ENCODE data around the gene AGPAT1. TPM values are rescaled to one million over a fixed set of nuclear protein-coding genes. Genes with fewer than 3 reads are reported as not detected.
"Not testable (repeated sequence)": the region's sequence is repeated elsewhere in the genome, so short reads cannot be mapped to it uniquely, and the experiment has no call there.

The AGPAT1 gene
- total RNA-seq, 2 experiments from 2014 or later: 37.5 to 38.6 TPM

DNA sequence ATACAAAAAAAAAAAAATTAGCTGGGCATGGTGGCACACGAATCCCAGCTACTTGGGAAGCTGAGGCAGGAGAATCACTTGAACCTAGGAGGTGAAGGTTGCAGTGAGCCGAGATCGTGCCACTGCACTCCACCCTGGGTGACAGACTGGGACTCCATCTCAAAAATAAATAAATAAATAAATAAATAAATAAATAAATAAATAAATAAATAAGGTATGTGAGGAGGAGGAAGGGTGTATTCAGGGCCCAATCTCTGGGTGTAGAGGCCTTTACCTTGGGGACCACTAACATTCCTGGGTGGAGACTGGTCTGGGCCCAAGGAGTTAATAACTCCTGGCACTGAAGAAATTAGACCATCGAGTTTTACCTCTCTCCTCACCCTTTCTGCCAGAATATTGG lies 35.5 kb upstream of the AGPAT1 start:
- H3K27ac Mint-ChIP-seq; DNase-seq; H3K27me3 Mint-ChIP-seq; H3K9me3 Mint-ChIP-seq (ENCODE audit: low read depth); H3K4me3 Mint-ChIP-seq; ATAC-seq; H3K4me1 Mint-ChIP-seq; H3K36me3 Mint-ChIP-seq: not testable (repeated sequence)
- CTCF ChIA-PET: interaction anchor here (1.2 kb wide), 1 partner anchor 567 kb away, joined by 3 read pairs; no protein-coding TSS in a partner anchor

DNA sequence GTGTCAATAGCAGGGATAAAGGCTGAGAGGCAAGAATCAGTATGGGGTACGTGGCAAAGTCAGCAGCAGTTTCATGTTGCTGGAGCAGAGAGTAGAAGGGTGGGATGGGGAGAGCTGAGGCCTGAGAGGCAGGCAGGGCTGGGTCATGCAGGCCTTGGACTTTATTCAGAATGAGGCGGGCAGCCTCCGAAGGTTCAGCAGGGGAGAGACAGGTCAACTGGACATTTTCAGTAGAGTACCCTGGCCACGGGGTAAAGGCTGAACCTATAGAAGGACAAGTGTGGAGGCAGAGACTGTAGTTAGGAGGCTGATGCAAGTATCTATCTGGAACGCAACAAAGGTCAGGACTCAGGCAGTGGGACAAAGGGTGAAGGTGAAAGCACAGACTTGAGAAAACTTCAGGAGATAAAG lies 34.3 kb upstream of the AGPAT1 start:
- Mint-ChIP-seq H3K27me3 (peaks cover 3% of the 10 kb centered on the region), H3K4me1 (peaks cover 1% of the 10 kb centered on the region), H3K4me3 (no peak overlapping the region), H3K9me3 (ENCODE audit: low read depth) (no peaks in the 10 kb centered on the region), H3K36me3 (no peaks in the 10 kb centered on the region), H3K27ac (no peak overlapping the region)
- no peak for ATAC-seq
- no peak for DNase-seq
- CTCF ChIA-PET: no interaction called here

DNA sequence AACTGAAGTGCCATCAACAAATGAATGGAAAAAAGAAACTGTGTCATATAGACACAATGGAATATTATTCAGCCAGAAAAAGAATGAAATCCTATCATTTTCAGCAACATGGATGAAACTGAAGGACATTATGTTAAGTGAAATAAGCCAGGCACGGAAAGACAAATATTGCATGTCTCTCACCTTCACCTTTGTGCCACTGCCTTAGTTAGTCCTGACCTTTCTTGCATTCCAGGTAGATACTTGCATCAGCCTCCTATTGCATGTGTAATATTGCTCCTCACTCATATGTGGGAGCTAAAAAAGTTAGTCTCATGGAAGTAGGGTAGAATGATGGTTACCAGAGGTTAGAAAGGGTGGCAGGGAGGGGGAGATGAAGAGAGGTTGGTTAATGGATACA lies 33.1 kb upstream of the AGPAT1 start:
- no peak overlapping the region for H3K27ac Mint-ChIP-seq
- DNase-seq (no peak), ATAC-seq (no peak)
- H3K36me3 Mint-ChIP-seq: no peaks in the 10 kb centered on the region
- CTCF ChIA-PET: no interaction called here
- peaks cover 9% of the 10 kb centered on the region for H3K27me3 Mint-ChIP-seq
- H3K4me3 Mint-ChIP-seq: no peak overlapping the region
- no peaks in the 10 kb centered on the region for H3K9me3 Mint-ChIP-seq (ENCODE audit: low read depth)
- H3K4me1 Mint-ChIP-seq: no peaks in the 10 kb centered on the region

DNA sequence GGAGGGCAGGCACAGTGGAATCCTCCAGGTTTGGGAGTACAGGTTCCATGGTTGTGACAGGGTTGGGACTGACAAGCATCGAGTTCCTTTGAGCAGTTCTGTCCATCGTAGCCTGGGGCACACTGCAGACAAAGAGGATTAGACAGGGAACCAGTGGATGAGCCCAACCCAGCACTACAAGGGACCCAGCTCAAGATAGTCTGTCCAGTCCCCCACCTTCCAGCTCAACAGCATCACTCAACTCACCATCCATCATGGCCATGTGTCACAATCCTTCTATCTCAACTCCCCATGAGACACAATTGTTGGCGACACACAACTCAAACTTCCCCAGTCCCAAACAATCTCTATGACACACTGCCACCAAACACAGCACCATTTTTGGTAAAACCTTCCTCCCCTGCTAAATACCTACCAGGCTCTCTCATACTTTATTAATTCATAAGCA lies 28.4 kb upstream of the AGPAT1 start:
- H3K36me3 Mint-ChIP-seq: no peaks in the 10 kb centered on the region
- H3K27ac Mint-ChIP-seq: no peak overlapping the region
- H3K4me1 Mint-ChIP-seq: no peaks in the 10 kb centered on the region
- no peaks in the 10 kb centered on the region for H3K9me3 Mint-ChIP-seq (ENCODE audit: low read depth)
- ATAC-seq: no peak
- peaks cover 9% of the 10 kb centered on the region for H3K27me3 Mint-ChIP-seq
- H3K4me3 Mint-ChIP-seq: no peak overlapping the region
- CTCF ChIA-PET: no interaction called here
- DNase-seq: no peak

DNA sequence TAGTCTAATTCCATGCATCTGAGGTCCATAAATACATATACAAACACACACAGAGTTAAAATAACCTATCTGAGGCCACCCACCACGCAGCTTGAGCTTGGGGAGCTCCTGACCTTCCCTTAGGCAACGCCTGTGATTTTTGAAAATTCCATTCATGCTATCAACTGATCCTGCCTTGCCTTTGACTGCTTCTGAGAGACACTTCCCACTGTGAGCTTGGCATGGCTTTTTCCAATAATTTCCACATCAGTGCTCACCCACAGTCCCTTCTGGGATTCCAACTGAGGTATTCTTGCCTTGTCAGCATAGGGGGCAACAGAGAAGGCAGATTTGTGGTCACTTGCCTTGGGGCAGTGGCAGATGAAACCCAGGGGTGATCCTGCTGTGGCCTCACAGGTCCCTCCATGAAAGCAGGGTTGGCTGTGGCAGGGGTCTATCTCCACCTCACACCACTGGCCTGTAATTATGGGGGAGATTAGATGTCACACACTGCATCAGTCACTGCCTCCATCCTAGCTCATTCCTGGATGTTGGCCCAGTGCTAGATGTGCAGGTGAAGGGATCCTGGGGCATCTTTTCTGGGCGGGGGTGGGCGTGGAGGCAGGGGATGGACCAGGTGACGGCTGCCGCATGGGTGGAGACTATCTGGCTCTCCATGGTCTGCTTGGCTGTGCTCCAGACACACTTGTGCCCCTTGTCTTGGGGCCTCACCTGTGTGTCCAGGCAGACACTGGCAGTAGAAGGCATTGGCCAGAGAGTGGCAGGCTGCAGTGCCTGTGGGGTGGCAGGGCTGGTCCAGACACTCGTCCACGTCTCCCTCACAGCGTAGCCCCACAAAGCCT lies 27.8 kb upstream of the AGPAT1 start:
- H3K27ac Mint-ChIP-seq: no peak overlapping the region
- H3K27me3 Mint-ChIP-seq: peaks cover 9% of the 10 kb centered on the region
- H3K4me3 Mint-ChIP-seq: no peak overlapping the region
- ATAC-seq (no peak), DNase-seq (no peak)
- H3K36me3 Mint-ChIP-seq: no peaks in the 10 kb centered on the region
- no peaks in the 10 kb centered on the region for H3K9me3 Mint-ChIP-seq (ENCODE audit: low read depth)
- H3K4me1 Mint-ChIP-seq: no peaks in the 10 kb centered on the region
- CTCF ChIA-PET: no interaction called here

DNA sequence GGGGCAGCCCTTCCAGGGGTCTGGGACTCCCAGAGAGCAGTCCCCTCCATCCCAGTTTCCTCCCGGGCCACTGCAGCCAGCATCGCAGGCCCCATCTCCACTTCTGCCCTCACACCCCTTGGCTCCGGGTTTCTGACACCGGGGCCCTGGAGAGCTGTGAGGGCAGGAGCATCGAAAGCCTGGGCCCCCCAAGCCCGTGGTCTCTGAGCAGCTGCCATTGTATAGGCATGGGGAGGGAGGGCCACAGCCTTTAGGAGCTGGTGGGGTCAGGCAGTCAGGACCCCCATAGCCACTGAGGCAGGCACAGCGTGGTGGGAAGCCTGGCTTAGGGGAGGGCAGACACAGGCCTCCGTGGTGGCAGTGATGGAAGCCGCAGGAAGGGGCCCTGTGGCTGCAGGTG lies 26.3 kb upstream of the AGPAT1 start:
- CTCF ChIA-PET: no interaction called here
- Mint-ChIP-seq H3K36me3 (no peaks in the 10 kb centered on the region), H3K9me3 (ENCODE audit: low read depth) (no peaks in the 10 kb centered on the region), H3K4me1 (peaks cover under 1% of the 10 kb centered on the region), H3K27ac (no peak overlapping the region), H3K27me3 (peaks cover 9% of the 10 kb centered on the region), H3K4me3 (no peak overlapping the region)
- DNase-seq (no peak), ATAC-seq (no peak)

DNA sequence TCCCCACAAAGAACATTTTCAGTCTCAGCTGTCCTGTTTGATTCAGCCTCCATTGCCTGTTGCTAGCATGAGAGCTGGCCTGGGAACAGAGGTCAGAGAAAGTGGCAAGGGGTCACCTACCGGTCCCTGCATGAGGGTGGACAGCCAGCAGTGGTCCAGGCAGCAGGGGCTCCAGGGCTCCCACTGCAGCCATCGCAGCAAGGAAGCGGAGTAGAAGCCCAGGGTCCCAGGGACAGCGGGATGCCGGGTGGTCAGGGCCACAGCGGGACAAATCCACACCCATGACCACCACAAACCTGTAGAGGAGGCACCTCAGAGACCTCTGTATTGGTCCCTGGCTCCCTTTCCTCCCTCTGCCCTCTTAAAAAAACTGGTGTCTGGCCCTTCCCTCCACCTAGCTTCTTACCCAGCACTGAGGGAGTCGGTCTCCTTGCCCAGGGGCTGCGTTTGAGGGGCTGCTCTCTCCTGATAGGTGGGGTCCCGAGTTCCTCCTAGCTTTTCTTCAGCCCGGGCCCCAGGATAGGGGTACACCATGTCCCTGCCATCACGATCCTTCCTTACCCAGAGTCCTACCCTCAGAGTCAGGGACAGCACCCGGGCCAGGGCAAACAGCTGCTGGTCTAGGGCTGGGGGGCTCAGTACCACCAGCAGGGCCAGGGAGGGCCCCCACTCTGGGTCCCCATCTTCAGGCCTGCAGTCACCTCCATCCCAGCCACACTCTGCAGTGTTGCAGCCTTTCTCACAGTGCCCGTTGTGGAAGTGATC lies 25.0 kb upstream of the AGPAT1 start:
- peaks cover 6% of the 10 kb centered on the region for H3K4me1 Mint-ChIP-seq
- CTCF ChIA-PET: no interaction called here
- no peak overlapping the region for H3K4me3 Mint-ChIP-seq

DNA sequence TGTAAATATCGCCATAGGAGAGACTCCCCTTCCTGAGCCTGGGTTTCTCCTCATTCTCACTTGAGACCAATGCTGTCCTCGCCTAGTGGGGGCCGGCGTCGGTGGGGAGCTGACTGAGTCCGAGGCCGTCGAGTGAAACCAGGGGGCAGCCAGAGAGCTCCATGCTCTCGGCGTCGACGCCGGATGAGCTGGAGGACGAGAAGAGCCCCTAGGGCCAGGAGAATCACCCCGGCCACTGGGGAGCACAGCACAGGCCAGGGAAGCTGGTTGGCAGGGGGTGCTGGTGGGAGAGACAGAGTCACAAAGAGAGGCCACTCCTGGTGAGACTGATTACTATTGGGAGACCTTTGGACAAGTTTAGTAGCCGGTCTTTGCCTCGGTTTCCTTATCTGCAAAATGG lies 23.0 kb upstream of the AGPAT1 start:
- Mint-ChIP-seq H3K9me3 (ENCODE audit: low read depth) (no peaks in the 10 kb centered on the region), H3K4me3 (no peak overlapping the region), H3K36me3 (no peaks in the 10 kb centered on the region), H3K27me3 (no peaks in the 10 kb centered on the region), H3K4me1 (peaks cover 18% of the 10 kb centered on the region), H3K27ac (no peak overlapping the region)
- no peak for DNase-seq
- no peak for ATAC-seq
- CTCF ChIA-PET: no interaction called here

More for the DNA sequence above, 25.0 kb upstream of the AGPAT1 start:
- H3K27me3 Mint-ChIP-seq: peaks cover 6% of the 10 kb centered on the region
- DNase-seq (no peak), ATAC-seq (no peak)
- no peaks in the 10 kb centered on the region for H3K9me3 Mint-ChIP-seq (ENCODE audit: low read depth)
- no peaks in the 10 kb centered on the region for H3K36me3 Mint-ChIP-seq
- no peak overlapping the region for H3K27ac Mint-ChIP-seq

DNA sequence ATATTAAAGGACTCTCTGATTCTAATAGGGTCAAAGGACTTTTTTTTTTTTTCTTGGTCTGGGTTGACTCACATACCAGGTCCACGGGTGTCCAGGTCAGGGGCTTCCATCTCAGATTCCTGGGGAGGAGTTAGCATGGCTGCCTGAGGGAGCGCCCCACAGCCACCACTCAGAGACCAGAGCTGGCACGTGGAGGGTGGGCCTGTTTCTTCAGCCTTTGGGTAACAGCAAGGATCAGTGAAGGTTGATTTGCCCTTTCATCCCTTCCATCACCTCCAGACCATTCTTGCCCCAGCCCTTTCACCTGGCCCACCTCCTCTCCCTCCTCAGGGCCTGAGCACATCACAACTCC lies 22.4 kb upstream of the AGPAT1 start:
- Mint-ChIP-seq H3K27me3 (no peaks in the 10 kb centered on the region), H3K4me3 (no peak overlapping the region), H3K9me3 (ENCODE audit: low read depth) (no peaks in the 10 kb centered on the region), H3K27ac (no peak overlapping the region), H3K36me3 (no peaks in the 10 kb centered on the region), H3K4me1 (peaks cover 24% of the 10 kb centered on the region)
- DNase-seq (no peak), ATAC-seq (no peak)
- CTCF ChIA-PET: interaction anchor here (1.0 to 1.4 kb wide), 2 partner anchors 68 to 79 kb away, joined by 3 to 7 read pairs; partner anchors contain the start of gene FKBPL

DNA sequence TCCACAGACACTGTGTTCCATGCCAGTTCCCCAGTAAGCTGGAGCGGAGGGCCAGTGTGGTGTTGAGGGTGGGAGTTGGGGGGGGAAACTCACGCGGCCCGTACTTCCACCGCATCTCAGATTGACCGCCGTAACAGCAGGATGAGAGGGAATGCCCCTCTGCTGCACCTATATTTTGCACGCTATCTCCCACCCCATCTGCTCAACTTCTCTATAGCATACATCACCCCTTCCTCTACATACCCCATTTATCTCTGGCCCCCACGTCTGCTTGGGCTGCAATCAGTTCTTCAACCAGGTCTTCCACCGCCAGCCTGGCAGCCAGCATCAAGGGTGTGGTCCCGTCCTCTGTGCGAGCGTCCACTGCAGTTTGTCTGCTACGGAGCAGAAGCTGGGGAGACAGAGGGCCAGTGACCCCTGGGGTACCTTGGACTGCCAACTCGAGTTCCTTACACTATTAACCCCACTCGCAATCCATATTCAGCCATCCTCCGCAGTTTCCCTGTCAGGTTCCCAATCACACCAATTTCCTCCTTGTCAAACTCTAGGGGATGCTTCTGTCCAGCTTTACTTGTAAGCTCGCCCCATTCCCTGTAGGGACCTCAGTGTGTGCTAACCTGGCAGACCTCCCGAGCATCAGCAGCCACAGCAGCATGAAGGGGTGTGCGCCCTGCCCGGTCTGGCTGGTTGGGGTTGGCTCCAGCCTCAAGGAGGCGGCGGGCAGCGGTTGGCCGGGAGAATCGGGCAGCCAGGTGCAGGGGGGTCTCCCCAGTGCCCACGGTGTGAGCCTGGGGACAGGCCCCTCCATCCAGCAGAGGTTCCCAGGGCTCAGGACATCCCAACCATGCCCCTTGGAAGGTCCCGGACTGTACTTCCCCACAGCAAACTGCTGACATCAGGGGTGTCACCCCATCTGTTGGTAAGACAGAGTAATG lies 21.1 kb upstream of the AGPAT1 start:
- Mint-ChIP-seq H3K4me1 (peaks cover 26% of the 10 kb centered on the region), H3K36me3 (peaks cover 2% of the 10 kb centered on the region), H3K27me3 (no peaks in the 10 kb centered on the region), H3K9me3 (ENCODE audit: low read depth) (no peaks in the 10 kb centered on the region), H3K27ac (peak overlapping the region; percentile 99), H3K4me3 (peak overlapping the region; percentile 95)
- no peak for DNase-seq
- ATAC-seq: no peak
- CTCF ChIA-PET: interaction anchor here (1.4 to 2.3 kb wide), 2 partner anchors 78 to 642 kb away, joined by 7 read pairs; partner anchors contain the start of gene TAP2

DNA sequence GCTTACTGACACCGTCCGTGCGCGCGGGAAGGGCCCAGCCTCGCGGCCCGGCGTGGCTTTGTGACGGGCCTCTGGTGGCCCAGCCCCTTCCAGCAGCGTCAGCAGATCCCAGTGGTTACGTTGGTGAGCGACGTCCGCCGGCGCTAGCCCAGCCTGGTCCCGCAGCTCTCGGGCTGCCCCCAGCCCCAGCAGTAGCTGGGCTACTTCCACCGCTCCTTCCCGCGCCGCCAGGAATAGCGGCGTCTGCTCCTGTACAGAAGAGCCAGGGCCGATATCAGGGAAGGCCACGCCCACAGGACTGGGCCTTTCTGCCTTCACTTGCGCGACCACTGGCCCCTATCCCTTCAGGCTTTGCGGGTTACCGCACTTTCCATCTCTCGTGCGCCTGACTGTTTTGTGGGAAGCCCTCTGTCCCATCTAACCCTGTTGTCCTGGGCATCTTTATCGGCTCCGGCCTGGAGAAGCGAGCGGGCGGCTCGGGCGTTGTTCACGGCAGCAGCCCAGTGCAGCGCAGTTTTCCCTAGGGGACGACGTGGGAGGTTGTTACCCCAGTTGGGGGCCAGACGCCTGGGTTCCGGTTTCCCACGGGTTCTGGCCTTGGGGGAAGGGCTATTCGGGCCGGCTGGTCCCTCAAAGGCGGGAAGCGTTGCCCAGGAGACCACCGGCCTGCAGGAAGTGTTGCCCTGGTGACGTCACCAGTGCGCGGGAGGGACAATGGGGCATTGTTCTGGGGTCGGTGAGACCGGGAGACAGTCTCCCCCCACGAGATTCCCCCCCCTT lies 20.2 kb upstream of the AGPAT1 start:
- H3K27ac Mint-ChIP-seq: peak overlapping the region; percentile 99
- no peaks in the 10 kb centered on the region for H3K27me3 Mint-ChIP-seq
- CTCF ChIA-PET: interaction anchor here (0.8 to 2.3 kb wide), 18 partner anchors 11 to 662 kb away, joined by 3 to 16 read pairs (median 4); partner anchors contain the start of genes ATF6B, FKBPL, PRRT1 and RNF5
- H3K4me3 Mint-ChIP-seq: peak overlapping the region; percentile 95
- H3K4me1 Mint-ChIP-seq: peaks cover 26% of the 10 kb centered on the region
- ATAC-seq (peak; percentile 2), DNase-seq (peak; percentile 88)
- peaks cover 6% of the 10 kb centered on the region for H3K36me3 Mint-ChIP-seq
- no peaks in the 10 kb centered on the region for H3K9me3 Mint-ChIP-seq (ENCODE audit: low read depth)

DNA sequence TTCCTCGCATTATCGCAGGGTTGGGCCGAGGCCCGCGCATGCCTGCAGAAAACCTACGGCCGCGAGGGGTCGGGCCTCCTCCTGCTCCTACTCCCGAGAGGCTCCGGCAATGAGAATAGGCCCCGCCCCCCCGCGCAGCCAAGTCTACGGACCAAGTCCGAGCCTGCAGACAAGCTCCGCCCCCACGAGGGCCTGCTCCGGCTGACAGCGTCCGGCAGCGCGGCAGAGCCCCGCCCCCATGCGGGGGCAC lies 19.7 kb upstream of the AGPAT1 start:
- Mint-ChIP-seq H3K4me1 (peaks cover 26% of the 10 kb centered on the region), H3K27me3 (no peaks in the 10 kb centered on the region), H3K36me3 (peaks cover 10% of the 10 kb centered on the region), H3K27ac (peak overlapping the region; percentile 99), H3K4me3 (peak overlapping the region; percentile 95), H3K9me3 (ENCODE audit: low read depth) (no peaks in the 10 kb centered on the region)
- CTCF ChIA-PET: interaction anchor here (0.8 to 2.3 kb wide), 19 partner anchors 11 to 662 kb away, joined by 3 to 16 read pairs (median 4); partner anchors contain the start of genes ATF6B, EGFL8, FKBPL and PRRT1
- ATAC-seq (peak; percentile 87), DNase-seq (peak; percentile 100)
